Neural progenitor cell (in vitro differentiated cells): ENCODE results near the gene TBC1D24. TPM values are rescaled to one million over a fixed set of nuclear protein-coding genes. Genes with fewer than 3 reads are reported as not detected.
"Not testable (repeated sequence)": the region's sequence is repeated elsewhere in the genome, so short reads cannot be mapped to it uniquely, and the experiment has no call there.

Source experiments
- DNase-seq: peaks from one replicate; pipeline ENCODE4 v3.0.0-alpha.2; 2016; ENCODE audit warnings: low spot score
- H2AFZ ChIP-seq: fragments of 200-600 bp; sonication (generic); replicated peaks from 2 replicates; pipeline ENCODE4 v1.6.1; 2016; ENCODE audit warnings: antibody characterized with exemption
- H3F3A ChIP-seq: fragments of 200-600 bp; sonication (generic); 2 replicates; pipeline ENCODE4 v1.6.1; 2016; ENCODE audit warnings: antibody characterized with exemption, low read depth
- H3K27ac ChIP-seq: fragments of 200-600 bp; sonication (generic); 2 replicates; pipeline ENCODE4 v1.5.1; 2016; ENCODE audit warnings: mild to moderate bottlenecking
- H3K27me3 ChIP-seq: fragments of 200-600 bp; sonication (generic); 2 replicates; pipeline ENCODE4 v1.6.1; 2016; ENCODE audit warnings: mild to moderate bottlenecking, moderate library complexity
- H3K36me3 ChIP-seq: fragments of 200-600 bp; sonication (generic); 2 replicates; pipeline ENCODE4 v1.5.1; 2016
- H3K4me1 ChIP-seq: fragments of 200-600 bp; sonication (generic); 2 replicates; pipeline ENCODE4 v1.6.1; 2016; ENCODE audit warnings: mixed run types
- H3K4me2 ChIP-seq: fragments of 200-600 bp; sonication (generic); 2 replicates; pipeline ENCODE4 v1.6.1; 2016
- H3K4me3 ChIP-seq: fragments of 200-600 bp; sonication (generic); 2 replicates; pipeline ENCODE4 v1.5.1; 2016
- H3K79me2 ChIP-seq: fragments of 200-600 bp; sonication (generic); 2 replicates; pipeline ENCODE4 v1.6.1; 2016; ENCODE audit warnings: low read depth
- H3K9ac ChIP-seq: fragments of 200-600 bp; sonication (generic); 2 replicates; pipeline ENCODE4 v1.6.1; 2016
- H3K9me3 ChIP-seq: fragments of 200-600 bp; sonication (generic); 2 replicates; pipeline ENCODE4 v1.5.1; 2016; ENCODE audit warnings: low read depth
- H4K20me1 ChIP-seq: fragments of 200-600 bp; sonication (generic); 2 replicates; pipeline ENCODE4 v1.6.1; 2016; ENCODE audit warnings: low read depth
- H3K27ac Mint-ChIP-seq: 3 replicates; pipeline ENCODE4 v1.8.0; 2021; ENCODE audit warnings: mixed read lengths
- H3K27me3 Mint-ChIP-seq: 2 replicates; pipeline ENCODE4 v1.8.0; 2022; ENCODE audit warnings: low read depth, mild to moderate bottlenecking, inconsistent platforms, moderate library complexity, mixed read lengths; ENCODE audit not compliant: insufficient read depth
- H3K36me3 Mint-ChIP-seq: 3 replicates; pipeline ENCODE4 v1.8.0; 2021; ENCODE audit warnings: mixed read lengths
- H3K4me1 Mint-ChIP-seq: 3 replicates; pipeline ENCODE4 v1.8.0; 2021; ENCODE audit warnings: mixed read lengths
- H3K4me3 Mint-ChIP-seq: 3 replicates; pipeline ENCODE4 v1.8.0; 2021; ENCODE audit warnings: mild to moderate bottlenecking, moderate library complexity, mixed read lengths
- H3K9me3 Mint-ChIP-seq: 3 replicates; pipeline ENCODE4 v1.8.0; 2020; ENCODE audit warnings: mixed read lengths
- CTCF ChIP-seq: fragments of 200-600 bp; sonication (generic); IDR thresholded peaks from 2 replicates; pipeline ENCODE4 v1.5.1; 2017; ENCODE audit warnings: antibody characterized with exemption, mild to moderate bottlenecking
- EZH2 ChIP-seq: fragments of 200-600 bp; sonication (generic); IDR thresholded peaks from 2 replicates; pipeline ENCODE4 v1.6.1; 2017; ENCODE audit warnings: antibody characterized with exemption, mild to moderate bottlenecking, moderate library complexity
- EZH2phosphoT487 ChIP-seq: fragments of 200-600 bp; sonication (generic); IDR thresholded peaks from 2 replicates; pipeline ENCODE4 v1.6.1; 2017; ENCODE audit warnings: antibody characterized with exemption
- total RNA-seq: library from RNA; depleted of rRNA; stranded (reverse); fragments of >200 nt; gene quantifications from 2 replicates; pipeline ENCODE4 v1.2.3, GENCODE V29; 2015; ENCODE audit warnings: low replicate concordance

Gene TBC1D24
- total RNA-seq, 1 donor from 2014 or later = 8.2 TPM

DNA sequence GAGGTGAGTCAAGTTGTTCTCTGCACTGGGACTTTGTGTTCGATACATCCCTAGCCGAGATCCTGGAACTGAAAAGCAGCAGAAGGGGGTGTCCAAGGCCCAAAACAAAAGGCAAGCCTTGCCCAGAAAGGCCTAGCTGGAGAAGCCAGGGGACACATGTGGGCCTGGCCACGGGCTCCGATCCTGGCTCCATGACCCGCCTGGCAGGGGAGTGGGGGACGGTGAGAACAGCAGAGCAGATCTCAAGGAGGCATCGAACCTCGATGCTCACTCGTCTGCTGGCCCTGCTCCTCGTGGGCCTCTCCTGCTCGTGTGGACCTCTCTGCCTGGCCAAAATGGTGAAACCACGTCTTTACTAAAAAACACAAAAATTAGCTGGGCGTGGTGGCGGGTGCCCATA, 36.8 kb upstream of the TBC1D24 start:
- Histone ChIP-seq H3K36me3 (peaks cover 5% of the 10 kb centered on the region), H3K4me1 (no peaks in the 10 kb centered on the region), H3K27ac (no peak overlapping the region), H4K20me1 (peaks cover 4% of the 10 kb centered on the region), H3K27me3 (no peaks in the 10 kb centered on the region), H3K4me3 (no peak overlapping the region), H3F3A (peaks cover 7% of the 10 kb centered on the region), H3K4me2 (no peak overlapping the region), H3K9ac (no peak overlapping the region), H3K79me2 (peaks cover 5% of the 10 kb centered on the region), H2AFZ (no peak overlapping the region), H3K9me3 (no peaks in the 10 kb centered on the region)
- TF ChIP-seq CTCF (no peak), EZH2 (no peak), EZH2phosphoT487 (no peak)
- H3K27ac Mint-ChIP-seq = no peak overlapping the region
- H3K27me3 Mint-ChIP-seq = peaks cover 3% of the 10 kb centered on the region
- H3K4me1 Mint-ChIP-seq = no peaks in the 10 kb centered on the region
- H3K36me3 Mint-ChIP-seq = peaks cover 26% of the 10 kb centered on the region
- no peaks in the 10 kb centered on the region for H3K9me3 Mint-ChIP-seq
- no peak for DNase-seq
- no peak overlapping the region for H3K4me3 Mint-ChIP-seq

DNA sequence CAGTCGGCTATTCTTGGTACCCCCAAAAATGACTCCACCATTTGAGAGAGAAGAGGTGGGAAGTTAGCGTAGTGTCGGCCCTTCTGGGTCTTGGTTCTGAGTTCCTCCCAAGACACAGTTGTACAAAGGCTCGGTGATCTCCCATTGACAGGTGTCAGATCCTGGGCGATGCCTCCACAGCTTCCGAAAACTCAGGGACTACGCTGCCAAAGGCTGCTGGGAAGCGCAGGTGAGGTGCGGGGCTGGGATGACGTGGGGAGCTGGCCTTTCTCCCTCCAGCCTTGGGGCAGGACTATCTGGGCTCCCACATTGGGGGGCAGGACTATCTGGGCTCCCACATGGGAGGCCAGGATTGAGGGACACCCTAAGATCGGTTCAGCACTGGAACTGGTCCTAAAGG, 35.3 kb upstream of the TBC1D24 start:
- Histone ChIP-seq H3K36me3 (no peaks in the 10 kb centered on the region), H2AFZ (no peak overlapping the region), H3K79me2 (no peaks in the 10 kb centered on the region), H3K4me1 (no peaks in the 10 kb centered on the region), H3K27me3 (no peaks in the 10 kb centered on the region), H3F3A (peaks cover 12% of the 10 kb centered on the region), H3K4me2 (no peak overlapping the region), H3K4me3 (no peak overlapping the region), H3K9me3 (no peaks in the 10 kb centered on the region), H3K9ac (no peak overlapping the region), H3K27ac (no peak overlapping the region), H4K20me1 (peaks cover 9% of the 10 kb centered on the region)
- H3K27ac Mint-ChIP-seq = no peak overlapping the region
- no peaks in the 10 kb centered on the region for H3K4me1 Mint-ChIP-seq
- no peak for TF ChIP-seq CTCF
- TF ChIP-seq EZH2 = no peak
- TF ChIP-seq EZH2phosphoT487 = no peak
- H3K27me3 Mint-ChIP-seq = peaks cover 3% of the 10 kb centered on the region
- H3K4me3 Mint-ChIP-seq = no peak overlapping the region
- no peak for DNase-seq
- peaks cover 22% of the 10 kb centered on the region for H3K36me3 Mint-ChIP-seq
- H3K9me3 Mint-ChIP-seq = no peaks in the 10 kb centered on the region

GRCh38 chr16:2441143-2441804, 33.7 kb upstream of the TBC1D24 start:
- H3K27me3 ChIP-seq, H3K36me3 ChIP-seq, H3K9ac ChIP-seq, H3K27ac Mint-ChIP-seq, H3K27me3 Mint-ChIP-seq, DNase-seq, H3K4me3 Mint-ChIP-seq, H3K4me3 ChIP-seq, H3K4me2 ChIP-seq, H3K27ac ChIP-seq, H3K4me1 ChIP-seq, H3K9me3 Mint-ChIP-seq, H3K9me3 ChIP-seq, H3K4me1 Mint-ChIP-seq, H3K79me2 ChIP-seq, H2AFZ ChIP-seq, H4K20me1 ChIP-seq: not testable (repeated sequence)
- H3F3A ChIP-seq = peaks cover 12% of the 10 kb centered on the region
- H3K36me3 Mint-ChIP-seq = peaks cover 20% of the 10 kb centered on the region

GRCh38 chr16:2443555-2443954, 31.4 kb upstream of the TBC1D24 start:
- H3F3A ChIP-seq = peaks cover 12% of the 10 kb centered on the region
- no peak overlapping the region for H3K9ac ChIP-seq
- no peak overlapping the region for H3K27ac ChIP-seq
- Mint-ChIP-seq H3K36me3 (peaks cover 23% of the 10 kb centered on the region), H3K27me3 (peaks cover 3% of the 10 kb centered on the region), H3K27ac (no peak overlapping the region), H3K9me3 (no peaks in the 10 kb centered on the region), H3K4me1 (no peaks in the 10 kb centered on the region), H3K4me3 (no peak overlapping the region)
- H2AFZ ChIP-seq = no peak overlapping the region
- no peak overlapping the region for H3K4me2 ChIP-seq
- TF ChIP-seq EZH2phosphoT487 = no peak
- no peak for TF ChIP-seq CTCF
- no peak for TF ChIP-seq EZH2
- peaks cover 11% of the 10 kb centered on the region for H4K20me1 ChIP-seq
- H3K9me3 ChIP-seq = no peaks in the 10 kb centered on the region
- H3K36me3 ChIP-seq = no peaks in the 10 kb centered on the region
- H3K27me3 ChIP-seq = no peaks in the 10 kb centered on the region
- no peaks in the 10 kb centered on the region for H3K4me1 ChIP-seq
- no peak overlapping the region for H3K4me3 ChIP-seq
- DNase-seq = no peak
- no peaks in the 10 kb centered on the region for H3K79me2 ChIP-seq
